K562 (cell line): Measurements from ENCODE around the gene CYS1. TPM values are rescaled to one million over a fixed set of nuclear protein-coding genes. Genes with fewer than 3 reads are reported as not detected.
A peak's percentile ranks its signal among the peaks of the same experiment; 100 is the strongest.

Experiments used
- ATAC-seq: fragments of 200-7000 bp; cut with Tn5 transposase; 3 replicates; pipeline ENCODE4 v1.9.1; 2020; ENCODE audit warnings: moderate library complexity
- BruUV-seq: library from RNA; stranded (reverse); fragments of 400-500 nt; replicated peaks from 2 replicates; lab custom pipeline; 2021; lab: Mats Ljungman, UMichigan
- CTCF ChIA-PET: fragments of 300-600 bp; formaldehyde crosslinking; extraction: SDS; loops from one replicate; lab custom pipeline; 2021; ENCODE audit warnings: low intra/inter-chr PET ratio; lab: Yijun Ruan, JAX
- POLR2A ChIA-PET: fragments of 300-600, 350-650 bp; sonication (Branson Sonifier 250); formaldehyde crosslinking; extraction: SDS; loops from one replicate; lab custom pipeline; 2021; ENCODE audit warnings: antibody characterized with exemption, inconsistent platforms; lab: Yijun Ruan, JAX
- DNase-seq, 4 experiments: peaks; one replicate each; pipeline versions ENCODE4 v3.0.0 to v3.0.0-alpha.2; 2011 to 2018; ENCODE audit warnings: low spot score in 3 of 4, mixed read lengths in 3 of 4; ENCODE audit errors: extremely low read depth in 1 of 4
- FAIRE-seq: peaks from 2 replicates; lab custom pipeline; 2011; peaks lifted over from hg19 to GRCh38; lab: Jason Lieb, UNC
- H2AFZ ChIP-seq: 2 replicates; pipeline ENCODE4 v1.6.0; 2011; ENCODE audit warnings: low read depth, low read length, control low read depth, inconsistent platforms
- H3K27ac ChIP-seq: fragments of 200-600 bp; 3 replicates; pipeline ENCODE4 v1.8.0; 2011; ENCODE audit warnings: low read depth, mild to moderate bottlenecking, control low read depth, inconsistent platforms, low read length, moderate library complexity, mixed read lengths; ENCODE audit errors: extremely low read depth
- H3K27me3 ChIP-seq, 2 experiments: fragments of 300-600 bp in 1 of 2; 2 replicates in 1 of 2; 3 replicates in 1 of 2; pipeline versions ENCODE4 v1.6.0 to v1.8.0; 2011; ENCODE audit warnings: inconsistent platforms in 2 of 2, low read length in 2 of 2, mild to moderate bottlenecking in 1 of 2, mixed read lengths in 1 of 2, moderate library complexity in 1 of 2; ENCODE audit not compliant: control insufficient read depth in 2 of 2, insufficient read depth in 2 of 2
- H3K36me3 ChIP-seq: fragments of 300-600 bp; 3 replicates; pipeline ENCODE4 v1.8.0; 2011; ENCODE audit warnings: mild to moderate bottlenecking, low read length, inconsistent platforms; ENCODE audit not compliant: control insufficient read depth, insufficient read depth
- H3K4me1 ChIP-seq, 2 experiments: fragments of 200-600 bp in 1 of 2; replicated peaks in 1 of 2; 2 replicates in 1 of 2; 3 replicates in 1 of 2; pipeline versions ENCODE4 v1.5.1 to v1.8.0; 2011; ENCODE audit warnings: inconsistent platforms in 2 of 2, low read length in 2 of 2, mild to moderate bottlenecking in 1 of 2, mixed read lengths in 1 of 2, moderate library complexity in 1 of 2; ENCODE audit not compliant: control insufficient read depth in 2 of 2, insufficient read depth in 2 of 2
- H3K4me2 ChIP-seq: 2 replicates; pipeline ENCODE4 v1.6.1; 2011; ENCODE audit warnings: low read length, control low read depth, inconsistent platforms, mixed read lengths; ENCODE audit not compliant: insufficient read depth
- H3K4me3 ChIP-seq: fragments of 200-600 bp; sonication (generic), shearing (Covaris generic); 2 replicates; pipeline ENCODE4 v1.5.1; 2016; ENCODE audit warnings: control low read depth, inconsistent platforms
- H3K79me2 ChIP-seq: fragments of 200-600 bp; 3 replicates; pipeline ENCODE4 v1.8.0; 2011; ENCODE audit warnings: low read length, inconsistent platforms; ENCODE audit not compliant: control insufficient read depth, insufficient read depth
- H3K9ac ChIP-seq, 2 experiments: 2 replicates each; pipeline versions ENCODE4 v1.6.0 to v1.6.1; 2011; ENCODE audit warnings: low read depth in 2 of 2, low read length in 2 of 2, control low read depth in 1 of 2, inconsistent platforms in 1 of 2, mild to moderate bottlenecking in 1 of 2, mixed read lengths in 1 of 2; ENCODE audit not compliant: insufficient read depth in 1 of 2
- H3K9me1 ChIP-seq: one replicate; pipeline ENCODE4 v1.6.0; 2011; ENCODE audit warnings: inconsistent platforms, mild to moderate bottlenecking, low read length, moderate library complexity; ENCODE audit not compliant: control insufficient read depth, insufficient read depth
- H3K9me3 ChIP-seq: replicated peaks from 2 replicates; pipeline ENCODE4 v1.5.1; 2011; ENCODE audit warnings: low read depth, low read length, inconsistent platforms; ENCODE audit not compliant: control insufficient read depth, insufficient read depth
- H4K20me1 ChIP-seq: replicated peaks from 2 replicates; pipeline ENCODE4 v1.6.1; 2011; ENCODE audit warnings: low read length, inconsistent platforms, mixed read lengths; ENCODE audit not compliant: control insufficient read depth, insufficient read depth
- CEBPB ChIP-seq: fragments of 450-650 bp; IDR thresholded peaks from 2 replicates; pipeline ENCODE4 v1.6.1; 2016; ENCODE audit warnings: missing genetic modification characterization, missing compliant biosample characterization
- CREM ChIP-seq: IDR thresholded peaks from 2 replicates; pipeline ENCODE4 v1.6.1; 2014; ENCODE audit warnings: antibody characterized with exemption, low read depth
- HMGN3 ChIP-seq: IDR thresholded peaks from 2 replicates; pipeline ENCODE4 v1.6.1; 2011; ENCODE audit warnings: borderline replicate concordance, low read depth, mild to moderate bottlenecking, mixed read lengths, low read length; ENCODE audit not compliant: insufficient read length; ENCODE audit errors: extremely low read depth
- MTA1 ChIP-seq: fragments of 450-650 bp; IDR thresholded peaks from 2 replicates; pipeline ENCODE4 v1.6.1; 2017; ENCODE audit warnings: borderline replicate concordance
- NR4A1 ChIP-seq, 2 experiments: fragments of 250-450 bp in 1 of 2; fragments of 450-650 bp in 1 of 2; sonication (Bioruptor Pico) in 1 of 2; IDR thresholded peaks; 2 replicates each; pipeline versions ENCODE4 v1.4.0 to v1.6.1; 2016 to 2020; ENCODE audit warnings: mild to moderate bottlenecking in 2 of 2, missing compliant biosample characterization in 1 of 2, missing genetic modification characterization in 1 of 2, moderate library complexity in 1 of 2
- PHTF2 ChIP-seq: fragments of 250-450 bp; sonication (Bioruptor Pico); IDR thresholded peaks from 2 replicates; pipeline ENCODE4 v1.5.0; 2021; ENCODE audit warnings: mild to moderate bottlenecking
- RAD51 ChIP-seq: fragments of 450-650 bp; IDR thresholded peaks from 2 replicates; pipeline ENCODE4 v1.7.1; 2016; ENCODE audit warnings: low read depth, mild to moderate bottlenecking, borderline replicate concordance
- SMAD1 ChIP-seq: fragments of 150-350 bp; IDR thresholded peaks from 2 replicates; pipeline ENCODE4 v1.6.1; 2014; ENCODE audit warnings: low read length, low read depth; ENCODE audit not compliant: partially characterized antibody
- SMARCA5 ChIP-seq: fragments of 450-650 bp; IDR thresholded peaks from 2 replicates; pipeline ENCODE4 v1.6.1; 2016
- TFE3 ChIP-seq: fragments of 450-650 bp; formaldehyde crosslinking; IDR thresholded peaks from 2 replicates; pipeline ENCODE4 v1.4.0; 2020; ENCODE audit warnings: mild to moderate bottlenecking, mixed read lengths
- TOE1 ChIP-seq, 2 experiments: fragments of 450-650 bp in 1 of 2; sonication (generic) in 1 of 2; formaldehyde crosslinking in 1 of 2; IDR thresholded peaks; 2 replicates each; pipeline versions ENCODE4 v1.7.1 to v1.8.0; 2016 to 2022; ENCODE audit warnings: borderline replicate concordance in 2 of 2, mild to moderate bottlenecking in 2 of 2, antibody characterized with exemption in 1 of 2, inconsistent platforms in 1 of 2, low read depth in 1 of 2, missing genetic modification reagents in 1 of 2, moderate library complexity in 1 of 2
- TRIM24 ChIP-seq, 2 experiments: fragments of 450-650 bp; IDR thresholded peaks; 2 replicates each; pipeline ENCODE4 v1.6.1; 2016
- ZNF668 ChIP-seq: fragments of 250-450 bp; sonication (Bioruptor Pico); IDR thresholded peaks from 2 replicates; pipeline ENCODE4 v1.8.0; 2022; ENCODE audit warnings: mild to moderate bottlenecking, inconsistent platforms
- WGBS: fragments of 100-300 bp; shearing (Covaris generic); methylation state at CpG from one replicate; pipeline ENCODE4 v1.1.6; 2016; ENCODE audit warnings: low coverage, mixed read lengths; ENCODE audit not compliant: insufficient coverage; ENCODE audit errors: missing lambda C conversion rate; 5-methylcytosine and 5-hydroxymethylcytosine counted together
- in situ Hi-C: fragments of 300-500 bp; cut with MboI; formaldehyde crosslinking; loops from 4 replicates; pipeline ENCODE4 v1.15.0; 2018; ENCODE audit warnings: inconsistent platforms, mixed read lengths
- intact Hi-C: fragments of 100-400 bp; cut with micrococcal nuclease; formaldehyde crosslinking; loops from 2 replicates; pipeline ENCODE4 v1.14.2; 2022
- polyA plus RNA-seq, 8 experiments: library from polyadenylated mRNA; depleted of rRNA in 4 of 8; stranded (reverse) in 5 of 8; unstranded in 3 of 8; fragments of >200 nt; fragmentation: Nextera tagmentation in 2 of 8; fragmentation: Illumina TruSeq in 1 of 8; extraction: Ambion mirVana in 2 of 8; extraction: Trizol in 1 of 8; gene quantifications; 2 replicates each; pipeline versions ENCODE4 v1.2.1 to v1.2.3, GENCODE V29; 2011 to 2014; ENCODE audit warnings: inconsistent platforms in 1 of 8, missing spikeins in 1 of 8
- total RNA-seq, 7 experiments: library from RNA; depleted of rRNA in 6 of 7; stranded (reverse); fragments of >200 nt in 6 of 7; fragmentation: Illumina TruSeq in 2 of 7; extraction: Trizol in 2 of 7; gene quantifications; 2 replicates each; pipeline versions ENCODE4 v1.2.1 to v1.2.3, GENCODE V29; 2011 to 2021; ENCODE audit warnings: low replicate concordance in 1 of 7
- TF ChIP-seq, protein P1 (sequence below): fragments of 450-650 bp; formaldehyde crosslinking; IDR thresholded peaks from 2 replicates; pipeline ENCODE4 v1.4.0; 2020; ENCODE audit warnings: mild to moderate bottlenecking, moderate library complexity
- TF ChIP-seq, protein P2 (sequence below): fragments of 450-650 bp; formaldehyde crosslinking; conservative IDR thresholded peaks from 2 replicates; pipeline ENCODE4 v1.4.0; 2022; ENCODE audit warnings: mild to moderate bottlenecking, missing genetic modification characterization

Gene CYS1
- total and polyA plus RNA-seq, 9 of the 15 experiments (the other 6 are each of a cell fraction or from before 2014, with no cell fraction given), result 0.11 to 0.13 TPM; not detected in 7

GRCh38 chr2:10028407-10028987 is 51.7 kb downstream of the CYS1 start:
- ChIA-PET POLR2A (interaction anchor here (0.6 to 2.3 kb wide), 10 partner anchors 9 to 279 kb away, joined by 3 to 18 read pairs (median 5); partner anchors contain the start of gene KLF11), CTCF (no interaction called here)
- Histone ChIP-seq H4K20me1 (no peaks in the 10 kb centered on the region), H3K4me3 (peak overlapping the region; percentile 47; the same call in 1 of the 2 replicates), H3K9ac (peak overlapping the region; percentile 91 to 96), H3K9me3 (no peaks in the 10 kb centered on the region), H3K9me1 (no peaks in the 10 kb centered on the region), H3K79me2 (peaks cover 41% of the 10 kb centered on the region), H3K27me3 (no peaks in the 10 kb centered on the region; a peak in 1 of 5 replicates), H3K27ac (peak overlapping the region; percentile 96), H2AFZ (peak overlapping the region; percentile 89), H3K4me2 (peak overlapping the region; percentile 97), H3K4me1 (peaks cover 29 to 53% of the 10 kb centered on the region in 2 experiments), H3K36me3 (no peaks in the 10 kb centered on the region)
- in situ Hi-C loops (no loop called here), intact Hi-C loops (no loop called here)
- WGBS, result 43% methylated on average over 14 of the region's 16 CpGs
- DNase-seq (peak in 3 of 4 experiments; percentile 30 to 52 (median 31)), ATAC-seq (peak; percentile 8), FAIRE-seq (peak; percentile 78)
- no TSS peak for BruUV-seq
- TF ChIP-seq, protein P1, sequence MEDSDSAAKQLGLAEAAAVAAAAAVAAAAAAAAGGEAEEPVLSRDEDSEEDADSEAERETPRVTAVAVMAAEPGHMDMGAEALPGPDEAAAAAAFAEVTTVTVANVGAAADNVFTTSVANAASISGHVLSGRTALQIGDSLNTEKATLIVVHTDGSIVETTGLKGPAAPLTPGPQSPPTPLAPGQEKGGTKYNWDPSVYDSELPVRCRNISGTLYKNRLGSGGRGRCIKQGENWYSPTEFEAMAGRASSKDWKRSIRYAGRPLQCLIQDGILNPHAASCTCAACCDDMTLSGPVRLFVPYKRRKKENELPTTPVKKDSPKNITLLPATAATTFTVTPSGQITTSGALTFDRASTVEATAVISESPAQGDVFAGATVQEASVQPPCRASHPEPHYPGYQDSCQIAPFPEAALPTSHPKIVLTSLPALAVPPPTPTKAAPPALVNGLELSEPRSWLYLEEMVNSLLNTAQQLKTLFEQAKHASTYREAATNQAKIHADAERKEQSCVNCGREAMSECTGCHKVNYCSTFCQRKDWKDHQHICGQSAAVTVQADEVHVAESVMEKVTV (CRISPR knock-in tag), result peak; percentile 44; the same call in 1 of the 2 replicates
- TF ChIP-seq CREM (no peak), MTA1 (no peak), PHTF2 (CRISPR knock-in tag) (no peak), RAD51 (peak; percentile 61), NR4A1 (CRISPR knock-in tag; IDR thresholded peaks at IDR 0.05) (no peak), NR4A1 (tag; IDR thresholded peaks at IDR 0.05) (peak; percentile 54; the same call in 1 of the 2 replicates), ZNF668 (CRISPR knock-in tag) (0 out of 2 replicates have a peak, but pooled peaks have one; percentile 32), SMARCA5 (0 out of 2 replicates have a peak, but pooled peaks have one; percentile 60), SMAD1 (no peak), CEBPB (tag) (0 out of 2 replicates have a peak, but pooled peaks have one; percentile 13), HMGN3 (peak; percentile 4), TRIM24 (IDR thresholded peaks at IDR 0.05) (no peak), TOE1 (IDR thresholded peaks at IDR 0.05; ENCODE audit: borderline replicate concordance) (peak; percentile 21; the same call in 1 of the 2 replicates), TOE1 (CRISPR knock-in tag; IDR thresholded peaks at IDR 0.05; ENCODE audit: borderline replicate concordance, low read depth) (no peak), TFE3 (peak; percentile 84)
- TF ChIP-seq, protein P2, sequence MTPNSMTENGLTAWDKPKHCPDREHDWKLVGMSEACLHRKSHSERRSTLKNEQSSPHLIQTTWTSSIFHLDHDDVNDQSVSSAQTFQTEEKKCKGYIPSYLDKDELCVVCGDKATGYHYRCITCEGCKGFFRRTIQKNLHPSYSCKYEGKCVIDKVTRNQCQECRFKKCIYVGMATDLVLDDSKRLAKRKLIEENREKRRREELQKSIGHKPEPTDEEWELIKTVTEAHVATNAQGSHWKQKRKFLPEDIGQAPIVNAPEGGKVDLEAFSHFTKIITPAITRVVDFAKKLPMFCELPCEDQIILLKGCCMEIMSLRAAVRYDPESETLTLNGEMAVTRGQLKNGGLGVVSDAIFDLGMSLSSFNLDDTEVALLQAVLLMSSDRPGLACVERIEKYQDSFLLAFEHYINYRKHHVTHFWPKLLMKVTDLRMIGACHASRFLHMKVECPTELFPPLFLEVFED (CRISPR knock-in tag), result no peak
